Spleen (tissue), 11 donors: Measurements from ENCODE around the gene KANSL3. TPM values are rescaled to one million over a fixed set of nuclear protein-coding genes. Genes with fewer than 3 reads are reported as not detected.

Experiments used
- DNase-seq: peaks from one replicate; pipeline ENCODE4 v3.0.0-alpha.2; 2020
- H3K27ac ChIP-seq, 8 donors: fragments of 200-600 bp; sonication (generic) in 7 of 8; 1 replicate in 4 of 8; 2 replicates in 4 of 8; pipeline versions ENCODE4 v1.5.0 to v1.8.0; 2016 to 2021; ENCODE audit warnings: inconsistent platforms in 4 of 8, mild to moderate bottlenecking in 4 of 8, moderate library complexity in 1 of 8
- H3K27me3 ChIP-seq, 7 donors: fragments of 200-600 bp; sonication (generic) in 6 of 7; replicated peaks in 1 of 7; 1 replicate in 4 of 7; 2 replicates in 3 of 7; pipeline versions ENCODE4 v1.5.0 to v1.8.0; 2016 to 2021; ENCODE audit warnings: inconsistent platforms in 3 of 7, mild to moderate bottlenecking in 1 of 7
- H3K36me3 ChIP-seq, 6 donors: fragments of 200-600 bp; sonication (generic) in 5 of 6; 1 replicate in 4 of 6; 2 replicates in 2 of 6; pipeline versions ENCODE4 v1.5.0 to v1.8.0; 2016 to 2021; ENCODE audit warnings: inconsistent platforms in 2 of 6
- H3K4me1 ChIP-seq, 6 donors: fragments of 200-600 bp; sonication (generic) in 5 of 6; 1 replicate in 3 of 6; 2 replicates in 3 of 6; pipeline versions ENCODE4 v1.5.0 to v1.8.0; 2016 to 2021; ENCODE audit warnings: inconsistent platforms in 3 of 6
- H3K4me3 ChIP-seq, 8 donors: fragments of 200-600 bp; sonication (generic) in 7 of 8; 1 replicate in 4 of 8; 2 replicates in 4 of 8; pipeline versions ENCODE4 v1.5.0 to v1.8.0; 2016 to 2021; ENCODE audit warnings: inconsistent platforms in 4 of 8, mild to moderate bottlenecking in 4 of 8, moderate library complexity in 2 of 8
- H3K9me3 ChIP-seq, 8 donors: fragments of 200-600 bp; sonication (generic) in 7 of 8; 1 replicate in 4 of 8; 2 replicates in 4 of 8; pipeline versions ENCODE4 v1.5.0 to v1.8.0; 2016 to 2021; ENCODE audit warnings: inconsistent platforms in 4 of 8
- POLR2A ChIP-seq, 3 donors: fragments of 450-650 bp; IDR thresholded peaks; one replicate each; pipeline ENCODE4 v1.5.1; 2017; ENCODE audit warnings: antibody characterized with exemption in 3 of 3, mild to moderate bottlenecking in 1 of 3
- POLR2AphosphoS5 ChIP-seq, 3 donors: sonication (generic); formaldehyde crosslinking; IDR thresholded peaks; one replicate each; pipeline ENCODE4 v1.5.1; 2017; ENCODE audit warnings: antibody characterized with exemption in 3 of 3
- WGBS, 5 donors: extraction: QIAGEN DNeasy Blood & Tissue Kit in 3 of 5; methylation state at CpG; one replicate each; pipeline versions ENCODE4 v1.1.5 to v1.1.7; 2013 to 2018; 5-methylcytosine and 5-hydroxymethylcytosine counted together
- intact Hi-C: fragments of 100-400 bp; cut with DNase I; formaldehyde crosslinking; loops from one replicate; pipeline ENCODE4 v1.15.0; 2023; ENCODE audit warnings: low total_unique reads
- polyA plus RNA-seq, 3 donors: library from polyadenylated mRNA; stranded (reverse); fragments of 200-250 nt; gene quantifications; one replicate each; pipeline ENCODE4 v1.2.1, GENCODE V29; 2013
- total RNA-seq, 7 donors: library from RNA; depleted of rRNA in 3 of 7; stranded (reverse); fragments of >200 nt in 3 of 7; fragmentation: NEBNext Ultra II Directional in 4 of 7; extraction: Animal tissue kit (Norgen Biotek cat#: 25700) in 4 of 7; gene quantifications; one replicate each; pipeline versions ENCODE4 v1.1.0 to v1.2.1, GENCODE V29; 2016 to 2021
- TF ChIP-seq, protein P1 (sequence below), 11 experiments: fragments of 200-600 bp in 7 of 11; fragments of 450-650 bp in 4 of 11; sonication (generic) in 4 of 11; IDR thresholded peaks in 8 of 11; conservative IDR thresholded peaks in 3 of 11; 1 replicate in 7 of 11; 2 replicates in 4 of 11; pipeline versions ENCODE4 v1.4.0 to v1.8.0; 2016 to 2021; ENCODE audit warnings: antibody characterized with exemption in 11 of 11, inconsistent platforms in 4 of 11, mild to moderate bottlenecking in 1 of 11
- donor health status: healthy with polysubstance abuse.
- donor health status: DM: no; HTN: no; CAD: no; lungs with moderate emphysema.
- donor health status: DM: no; HTN: no; CAD: no.
- donor health status: Bipolar disorder and iron deficiency.
- donor health status: healthy.
- donor health status: DM: no; HTN: no; CAD: no.
- donor health status: DM: yes; HTN: yes; CAD: no.

The KANSL3 gene
- total and polyA plus RNA-seq, 10 donors, result 10.3 to 59.6 (median 48.6) TPM

DNA sequence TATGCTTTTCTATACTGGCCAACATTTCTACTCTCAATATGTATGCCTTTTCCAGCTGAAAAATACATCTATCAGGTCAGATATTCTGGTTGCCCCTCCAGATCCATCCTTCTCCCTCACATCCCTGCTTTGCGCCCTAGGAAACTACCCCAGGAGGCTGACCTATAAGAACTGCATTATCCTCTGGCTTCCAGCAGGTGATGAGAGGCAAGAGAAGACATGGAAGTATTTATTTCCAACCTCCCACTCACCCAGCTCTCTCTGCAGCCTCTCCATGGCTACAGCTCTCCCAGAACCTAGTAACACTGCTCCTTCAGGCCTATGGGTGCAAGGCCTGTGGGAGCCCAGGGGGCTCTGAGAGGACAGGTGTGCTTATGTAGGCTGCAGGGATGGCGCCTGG is 58.7 kb downstream of the KANSL3 start:
- 91 to 100% (median 100%) methylated on average over 2 of the region's 2 CpGs for WGBS, 5 donors
- Histone ChIP-seq H3K27ac (no peak overlapping the region), H3K27me3 (no peaks in the 10 kb centered on the region), H3K36me3 (peaks cover 0 to 13% (median 0%) of the 10 kb centered on the region in 6 donors), H3K9me3 (no peaks in the 10 kb centered on the region), H3K4me3 (no peak overlapping the region), H3K4me1 (no peaks in the 10 kb centered on the region)
- TF ChIP-seq POLR2A (IDR thresholded peaks at IDR 0.05) (no peak), POLR2AphosphoS5 (IDR thresholded peaks at IDR 0.05) (no peak)
- TF ChIP-seq, protein P1, sequence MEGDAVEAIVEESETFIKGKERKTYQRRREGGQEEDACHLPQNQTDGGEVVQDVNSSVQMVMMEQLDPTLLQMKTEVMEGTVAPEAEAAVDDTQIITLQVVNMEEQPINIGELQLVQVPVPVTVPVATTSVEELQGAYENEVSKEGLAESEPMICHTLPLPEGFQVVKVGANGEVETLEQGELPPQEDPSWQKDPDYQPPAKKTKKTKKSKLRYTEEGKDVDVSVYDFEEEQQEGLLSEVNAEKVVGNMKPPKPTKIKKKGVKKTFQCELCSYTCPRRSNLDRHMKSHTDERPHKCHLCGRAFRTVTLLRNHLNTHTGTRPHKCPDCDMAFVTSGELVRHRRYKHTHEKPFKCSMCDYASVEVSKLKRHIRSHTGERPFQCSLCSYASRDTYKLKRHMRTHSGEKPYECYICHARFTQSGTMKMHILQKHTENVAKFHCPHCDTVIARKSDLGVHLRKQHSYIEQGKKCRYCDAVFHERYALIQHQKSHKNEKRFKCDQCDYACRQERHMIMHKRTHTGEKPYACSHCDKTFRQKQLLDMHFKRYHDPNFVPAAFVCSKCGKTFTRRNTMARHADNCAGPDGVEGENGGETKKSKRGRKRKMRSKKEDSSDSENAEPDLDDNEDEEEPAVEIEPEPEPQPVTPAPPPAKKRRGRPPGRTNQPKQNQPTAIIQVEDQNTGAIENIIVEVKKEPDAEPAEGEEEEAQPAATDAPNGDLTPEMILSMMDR (IDR thresholded peaks at IDR 0.05 in 8 of 11, conservative IDR thresholded peaks at IDR 0.05 in 3 of 11), result no peak
- intact Hi-C loops, result no loop called here
- no peak for DNase-seq

DNA sequence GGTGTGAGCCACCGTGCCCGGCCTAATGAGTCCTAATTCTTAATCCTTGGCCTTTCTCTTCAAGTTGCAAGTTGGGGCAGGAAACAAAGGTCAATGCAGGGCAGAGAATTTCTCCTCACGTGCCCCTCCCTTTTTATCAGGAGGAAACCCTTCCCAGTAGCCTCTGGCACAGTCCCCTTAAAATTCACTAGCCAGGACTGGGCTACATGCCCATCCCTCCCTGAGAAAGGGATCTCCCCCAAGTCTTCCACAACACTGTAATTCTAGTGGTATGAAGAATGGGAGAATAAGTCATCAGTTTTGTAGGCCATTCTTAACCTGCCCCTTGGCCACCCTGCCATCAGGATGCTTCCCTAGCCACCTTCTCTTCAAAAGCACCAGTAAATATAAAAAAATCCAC is 59.4 kb downstream of the KANSL3 start:
- H3K27me3 ChIP-seq, result no peaks in the 10 kb centered on the region
- WGBS, 5 donors, result 67 to 92% (median 79%) methylated on average over 3 of the region's 3 CpGs
- DNase-seq, result no peak
- H3K4me1 ChIP-seq, result no peaks in the 10 kb centered on the region
- intact Hi-C loops, result no loop called here
- H3K9me3 ChIP-seq, result no peaks in the 10 kb centered on the region
- no peak overlapping the region for H3K27ac ChIP-seq
- TF ChIP-seq POLR2AphosphoS5 (IDR thresholded peaks at IDR 0.05) (no peak), POLR2A (IDR thresholded peaks at IDR 0.05) (no peak)
- TF ChIP-seq, protein P1 (IDR thresholded peaks at IDR 0.05 in 8 of 11, conservative IDR thresholded peaks at IDR 0.05 in 3 of 11), result no peak
- H3K36me3 ChIP-seq, result peaks cover 0 to 6% (median 0%) of the 10 kb centered on the region in 6 donors
- no peak overlapping the region for H3K4me3 ChIP-seq

DNA sequence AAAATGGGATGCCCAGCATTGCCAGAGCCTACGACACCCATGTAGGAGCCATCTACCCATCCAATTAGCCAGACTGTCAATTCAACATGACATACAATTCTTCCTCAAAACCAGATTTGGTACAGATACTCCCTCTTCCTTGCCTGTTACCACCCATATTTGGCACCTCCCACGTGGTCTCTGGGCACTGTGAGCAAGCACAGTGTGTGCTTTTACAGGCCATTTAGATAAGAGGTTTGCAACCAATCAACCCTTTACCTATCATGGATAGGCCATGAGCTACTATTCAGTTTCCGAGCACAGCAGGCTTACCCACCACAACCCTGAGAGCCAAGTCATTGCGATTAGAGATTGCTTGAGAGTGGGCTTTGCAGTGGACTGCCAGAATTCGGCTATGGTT is 60.6 kb downstream of the KANSL3 start:
- no peak for DNase-seq
- intact Hi-C loops, result no loop called here
- Histone ChIP-seq H3K4me1 (no peaks in the 10 kb centered on the region), H3K9me3 (no peaks in the 10 kb centered on the region), H3K36me3 (no peaks in the 10 kb centered on the region), H3K4me3 (no peak overlapping the region), H3K27me3 (no peaks in the 10 kb centered on the region), H3K27ac (no peak overlapping the region)
- WGBS, 5 donors, result 74 to 92% (median 80%) methylated on average over 5 of the region's 5 CpGs
- TF ChIP-seq POLR2AphosphoS5 (IDR thresholded peaks at IDR 0.05), result no peak
- no peak for TF ChIP-seq POLR2A (IDR thresholded peaks at IDR 0.05)
- TF ChIP-seq, protein P1 (IDR thresholded peaks at IDR 0.05 in 8 of 11, conservative IDR thresholded peaks at IDR 0.05 in 3 of 11), result no peak

DNA sequence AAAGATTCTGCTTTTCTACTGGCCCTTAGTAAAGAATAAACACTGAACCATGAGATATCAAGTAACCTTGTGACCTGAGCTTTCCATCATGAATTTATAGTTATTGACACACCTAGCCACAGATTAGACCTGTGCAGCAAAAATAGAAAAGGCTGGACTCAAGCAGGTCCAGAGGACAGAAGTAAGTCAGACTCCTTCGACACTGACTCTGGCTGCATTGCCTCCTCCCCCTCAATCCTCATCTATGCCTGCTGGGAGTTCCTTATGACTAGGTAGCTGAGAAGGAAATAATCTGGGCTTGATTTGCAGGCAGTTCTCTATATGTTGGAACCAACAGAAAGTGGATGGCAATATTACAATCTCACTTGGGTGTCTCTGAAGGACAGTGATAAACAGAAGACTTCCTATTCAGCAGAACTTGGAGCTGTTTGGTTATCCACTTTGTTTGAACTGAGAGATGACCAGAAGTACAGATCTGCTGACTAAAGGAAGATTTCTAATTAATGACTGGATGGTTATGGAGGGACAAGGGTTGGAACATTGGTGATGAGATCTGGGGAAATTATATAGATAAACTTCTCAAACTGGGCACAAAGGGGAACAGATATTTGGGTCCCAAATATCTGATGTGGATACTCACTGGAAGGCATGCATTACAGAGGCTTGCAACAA is 62.2 kb downstream of the KANSL3 start:
- Histone ChIP-seq H3K4me3 (no peak overlapping the region), H3K4me1 (no peaks in the 10 kb centered on the region), H3K9me3 (no peaks in the 10 kb centered on the region), H3K27ac (no peak overlapping the region), H3K36me3 (no peaks in the 10 kb centered on the region), H3K27me3 (no peaks in the 10 kb centered on the region)
- no peak for TF ChIP-seq POLR2A (IDR thresholded peaks at IDR 0.05)
- TF ChIP-seq POLR2AphosphoS5 (IDR thresholded peaks at IDR 0.05), result no peak
- TF ChIP-seq, protein P1 (IDR thresholded peaks at IDR 0.05 in 8 of 11, conservative IDR thresholded peaks at IDR 0.05 in 3 of 11), result no peak
- DNase-seq, result no peak
- intact Hi-C loops, result no loop called here
- WGBS, 5 donors, result 75 to 100% (median 89%) methylated on average over 1 of the region's 1 CpG
